Calu3 (cell line): ENCODE results near the gene CLEC10A. TPM values are rescaled to one million over a fixed set of nuclear protein-coding genes. Genes with fewer than 3 reads are reported as not detected.

Source experiments
- BruUV-seq: library from RNA; stranded (reverse); fragments of 400-500 nt; replicated peaks from 2 replicates; lab custom pipeline; 2021; lab: Mats Ljungman, UMichigan
- CTCF ChIA-PET: fragments of 300-600 bp; sonication (Branson Sonifier 250); formaldehyde crosslinking; loops from one replicate; lab custom pipeline; 2022; ENCODE audit warnings: antibody characterized with exemption; lab: Charles Lee
- DNase-seq: peaks from one replicate; pipeline ENCODE4 v3.0.0; 2022
- H3K27ac Mint-ChIP-seq: one replicate; pipeline ENCODE4 v1.8.0; 2022; ENCODE audit warnings: mixed read lengths; ENCODE audit not compliant: unreplicated experiment
- H3K27me3 Mint-ChIP-seq: one replicate; pipeline ENCODE4 v1.8.0; 2022; ENCODE audit warnings: mixed read lengths; ENCODE audit not compliant: unreplicated experiment
- H3K36me3 Mint-ChIP-seq: one replicate; pipeline ENCODE4 v1.8.0; 2022; ENCODE audit warnings: mild to moderate bottlenecking, moderate library complexity, mixed read lengths; ENCODE audit not compliant: insufficient read depth, unreplicated experiment
- H3K4me1 Mint-ChIP-seq: one replicate; pipeline ENCODE4 v1.8.0; 2022; ENCODE audit warnings: mild to moderate bottlenecking, low read depth, mixed read lengths; ENCODE audit not compliant: unreplicated experiment
- H3K4me3 Mint-ChIP-seq: one replicate; pipeline ENCODE4 v1.8.0; 2022; ENCODE audit warnings: mild to moderate bottlenecking, low read depth, moderate library complexity, mixed read lengths; ENCODE audit not compliant: unreplicated experiment
- H3K9me3 Mint-ChIP-seq: one replicate; pipeline ENCODE4 v1.8.0; 2022; ENCODE audit warnings: low read depth, mixed read lengths; ENCODE audit not compliant: unreplicated experiment
- intact Hi-C: fragments of 100-400 bp; cut with micrococcal nuclease; formaldehyde crosslinking; loops from one replicate; pipeline ENCODE4 v1.10.0; 2022; ENCODE audit not compliant: unreplicated experiment
- total RNA-seq: library from RNA; stranded (reverse); gene quantifications from 2 replicates; pipeline ENCODE4 v1.2.3, GENCODE V29; 2022
- TF ChIP-seq, protein P1 (sequence below): fragments of 200-600 bp; IDR thresholded peaks from one replicate; pipeline ENCODE4 v1.8.0; 2022; ENCODE audit warnings: antibody characterized with exemption; ENCODE audit not compliant: unreplicated experiment

The CLEC10A gene
- total RNA-seq, 1 experiment from 2014 or later, result not detected

DNA sequence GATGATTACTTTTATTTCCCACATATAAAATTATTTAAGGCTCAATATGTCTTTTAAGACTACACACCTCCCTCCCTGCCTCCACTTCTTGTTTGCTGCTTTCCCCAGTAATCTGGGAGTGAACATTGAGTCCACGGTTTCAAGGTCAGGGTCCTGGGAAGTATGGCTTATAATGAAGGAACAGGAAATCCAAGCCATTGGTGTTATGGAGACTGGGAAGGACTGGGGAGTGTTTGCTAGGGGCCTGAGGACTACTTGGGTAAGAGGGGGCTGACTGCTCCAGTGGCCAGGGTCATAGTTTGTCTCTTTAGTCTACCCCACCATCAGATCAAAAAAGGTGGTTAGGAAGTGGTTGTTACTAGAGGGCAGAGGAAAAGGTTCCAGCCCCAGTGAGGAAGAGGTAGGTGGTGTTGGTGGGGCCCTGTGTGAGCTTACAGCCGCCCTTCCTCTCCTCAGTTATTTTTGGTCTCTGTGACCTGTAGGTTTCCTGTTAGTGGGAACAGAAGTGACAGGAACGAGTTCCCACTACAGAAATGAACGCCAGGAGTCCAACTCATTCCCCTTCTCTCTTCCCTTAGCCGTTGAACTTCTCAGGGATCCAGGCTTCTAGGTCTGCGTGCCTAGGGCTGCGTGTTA is 45.0 kb downstream of the CLEC10A start:
- TF ChIP-seq, protein P1, sequence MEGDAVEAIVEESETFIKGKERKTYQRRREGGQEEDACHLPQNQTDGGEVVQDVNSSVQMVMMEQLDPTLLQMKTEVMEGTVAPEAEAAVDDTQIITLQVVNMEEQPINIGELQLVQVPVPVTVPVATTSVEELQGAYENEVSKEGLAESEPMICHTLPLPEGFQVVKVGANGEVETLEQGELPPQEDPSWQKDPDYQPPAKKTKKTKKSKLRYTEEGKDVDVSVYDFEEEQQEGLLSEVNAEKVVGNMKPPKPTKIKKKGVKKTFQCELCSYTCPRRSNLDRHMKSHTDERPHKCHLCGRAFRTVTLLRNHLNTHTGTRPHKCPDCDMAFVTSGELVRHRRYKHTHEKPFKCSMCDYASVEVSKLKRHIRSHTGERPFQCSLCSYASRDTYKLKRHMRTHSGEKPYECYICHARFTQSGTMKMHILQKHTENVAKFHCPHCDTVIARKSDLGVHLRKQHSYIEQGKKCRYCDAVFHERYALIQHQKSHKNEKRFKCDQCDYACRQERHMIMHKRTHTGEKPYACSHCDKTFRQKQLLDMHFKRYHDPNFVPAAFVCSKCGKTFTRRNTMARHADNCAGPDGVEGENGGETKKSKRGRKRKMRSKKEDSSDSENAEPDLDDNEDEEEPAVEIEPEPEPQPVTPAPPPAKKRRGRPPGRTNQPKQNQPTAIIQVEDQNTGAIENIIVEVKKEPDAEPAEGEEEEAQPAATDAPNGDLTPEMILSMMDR, result no peak
- peaks cover 19% of the 10 kb centered on the region for H3K36me3 Mint-ChIP-seq
- peak overlapping the region; percentile 94 for H3K4me3 Mint-ChIP-seq
- BruUV-seq, result TSS peak; percentile 94
- CTCF ChIA-PET, result interaction anchor here (0.8 to 1.6 kb wide), 5 partner anchors 11 to 130 kb away, joined by 3 to 11 read pairs (median 4); no protein-coding TSS in a partner anchor
- H3K27me3 Mint-ChIP-seq, result no peaks in the 10 kb centered on the region
- no peaks in the 10 kb centered on the region for H3K9me3 Mint-ChIP-seq
- intact Hi-C loops, result no loop called here
- DNase-seq, result no peak
- H3K27ac Mint-ChIP-seq, result peak overlapping the region; percentile 71
- peaks cover 9% of the 10 kb centered on the region for H3K4me1 Mint-ChIP-seq

DNA sequence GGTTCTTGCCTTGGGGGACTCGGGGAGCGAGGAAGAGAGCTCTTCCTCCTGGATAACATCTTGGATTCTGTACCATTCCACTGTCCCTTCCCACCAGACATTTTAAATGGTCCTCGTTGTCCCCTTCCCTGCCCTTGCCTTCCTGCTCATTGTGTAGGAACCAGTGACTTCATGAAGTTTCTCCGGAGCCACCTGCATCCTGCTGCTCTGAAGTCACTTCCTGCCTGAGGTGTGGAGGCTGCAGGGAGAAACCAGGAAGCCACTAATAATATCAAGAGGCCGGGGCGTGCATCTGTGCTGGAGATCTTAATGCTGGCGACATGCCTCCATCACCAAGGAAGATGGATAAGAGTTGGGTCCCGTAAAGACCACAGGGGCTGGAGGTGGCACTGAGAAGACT is 50.4 kb downstream of the CLEC10A start:
- intact Hi-C loops, result no loop called here
- no TSS peak for BruUV-seq
- Mint-ChIP-seq H3K27me3 (no peaks in the 10 kb centered on the region), H3K27ac (no peak overlapping the region), H3K36me3 (no peaks in the 10 kb centered on the region), H3K9me3 (no peaks in the 10 kb centered on the region), H3K4me1 (no peaks in the 10 kb centered on the region), H3K4me3 (no peak overlapping the region)
- CTCF ChIA-PET, result no interaction called here
- DNase-seq, result no peak
- TF ChIP-seq, protein P1, result no peak

DNA sequence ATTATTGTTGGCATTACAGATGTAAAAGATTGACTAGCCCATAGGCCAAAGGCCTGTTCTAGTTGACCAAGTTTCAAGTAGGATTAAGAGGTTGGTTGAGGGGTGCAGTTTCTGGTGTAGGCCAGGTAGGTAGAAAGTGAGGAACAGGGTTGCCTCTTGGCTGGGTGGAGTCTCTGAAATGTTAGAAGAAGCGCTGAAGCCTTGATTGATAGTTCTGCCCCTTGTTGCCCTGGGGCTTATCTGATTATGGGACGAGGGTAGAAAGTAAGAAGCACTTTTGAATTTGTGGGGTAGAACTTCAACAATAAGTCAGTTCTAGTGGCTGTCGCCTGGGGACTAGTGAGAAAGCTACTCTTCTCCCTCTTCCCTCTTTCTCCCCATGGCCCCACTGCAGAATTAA is 51.0 kb downstream of the CLEC10A start:
- intact Hi-C loops, result no loop called here
- Mint-ChIP-seq H3K27me3 (peaks cover 6% of the 10 kb centered on the region), H3K4me3 (no peak overlapping the region), H3K9me3 (no peaks in the 10 kb centered on the region), H3K27ac (no peak overlapping the region), H3K36me3 (no peaks in the 10 kb centered on the region), H3K4me1 (no peaks in the 10 kb centered on the region)
- no TSS peak for BruUV-seq
- no peak for DNase-seq
- CTCF ChIA-PET, result no interaction called here
- TF ChIP-seq, protein P1, result no peak

DNA sequence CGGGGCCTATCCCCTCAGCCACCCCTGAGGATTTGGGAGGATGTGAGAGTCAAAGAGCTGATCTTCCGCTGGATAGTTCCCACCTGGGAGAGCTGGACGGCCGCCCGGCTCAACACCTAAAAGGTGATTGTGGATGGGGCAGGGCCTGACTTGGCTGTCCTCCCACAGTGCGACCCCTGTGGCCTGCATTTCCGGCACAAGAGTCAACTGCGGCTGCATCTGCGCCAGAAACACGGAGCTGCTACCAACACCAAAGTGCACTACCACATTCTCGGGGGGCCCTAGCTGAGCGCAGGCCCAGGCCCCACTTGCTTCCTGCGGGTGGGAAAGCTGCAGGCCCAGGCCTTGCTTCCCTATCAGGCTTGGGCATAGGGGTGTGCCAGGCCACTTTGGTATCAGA is 52.7 kb downstream of the CLEC10A start:
- BruUV-seq, result no TSS peak
- DNase-seq, result no peak
- Mint-ChIP-seq H3K9me3 (no peaks in the 10 kb centered on the region), H3K27me3 (peaks cover 23% of the 10 kb centered on the region), H3K4me3 (no peak overlapping the region), H3K27ac (no peak overlapping the region), H3K36me3 (peaks cover 6% of the 10 kb centered on the region), H3K4me1 (no peaks in the 10 kb centered on the region)
- intact Hi-C loops, result no loop called here
- TF ChIP-seq, protein P1, result no peak
- CTCF ChIA-PET, result no interaction called here
